Measurements from ENCODE around the gene KIF5C. TPM values are rescaled to one million over a fixed set of nuclear protein-coding genes. Genes with fewer than 3 reads are reported as not detected.

Gene KIF5C
- total RNA-seq, 2 experiments from 2014 or later: 13.5 to 14.1 TPM

DNA sequence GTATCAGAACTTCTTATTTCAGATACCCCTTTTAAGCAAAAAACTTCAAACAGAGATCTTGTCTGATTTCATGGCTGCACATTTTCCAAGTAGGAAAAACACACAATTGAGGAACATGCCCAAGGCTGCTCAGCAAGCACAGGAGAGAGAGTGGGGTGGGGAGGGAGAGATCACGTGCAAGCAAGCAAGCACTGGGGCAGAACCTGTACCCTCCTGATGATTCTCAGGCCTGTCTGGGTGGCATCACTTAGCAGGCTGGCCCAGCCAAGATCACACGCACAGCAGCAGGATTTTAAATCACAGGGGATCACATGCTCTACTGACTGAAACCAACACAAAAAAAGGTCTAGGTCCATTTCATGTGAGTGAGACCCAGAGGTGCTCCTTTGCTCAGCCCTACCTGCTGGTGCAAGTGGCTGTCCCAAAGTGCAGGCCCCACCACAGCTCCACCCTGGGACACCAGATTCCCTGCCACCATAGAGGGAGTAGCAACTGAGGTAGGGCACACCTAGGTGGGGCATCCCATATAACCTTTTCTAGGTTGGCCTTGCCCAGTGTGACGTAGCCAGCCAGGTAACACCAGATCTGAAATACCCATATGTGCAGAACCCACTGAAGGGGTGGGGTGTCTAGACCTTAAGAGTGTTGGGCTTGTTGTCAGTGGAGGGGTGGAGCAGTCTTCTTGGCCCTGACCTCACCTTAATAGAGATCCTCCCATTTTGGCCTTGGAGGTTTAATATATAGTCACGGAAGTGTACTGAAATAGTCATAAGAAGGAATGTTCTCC lies 161.7 kb downstream of the KIF5C start:
- no peaks in the 10 kb centered on the region for H3K9me3 Mint-ChIP-seq (ENCODE audit: low read depth)
- ChIA-PET POLR2A (no interaction called here), CTCF (no interaction called here)
- H3K27me3 Mint-ChIP-seq: peaks cover 47% of the 10 kb centered on the region
- H3K36me3 Mint-ChIP-seq (ENCODE audit: low read depth): no peaks in the 10 kb centered on the region
- H3K27ac Mint-ChIP-seq: no peak overlapping the region
- no peak overlapping the region for H3K4me3 Mint-ChIP-seq
- no peak for ATAC-seq
- DNase-seq: no peak
- no peaks in the 10 kb centered on the region for H3K4me1 Mint-ChIP-seq
- intact Hi-C loops (cut with DNase I, micrococcal nuclease): no loop called here

DNA sequence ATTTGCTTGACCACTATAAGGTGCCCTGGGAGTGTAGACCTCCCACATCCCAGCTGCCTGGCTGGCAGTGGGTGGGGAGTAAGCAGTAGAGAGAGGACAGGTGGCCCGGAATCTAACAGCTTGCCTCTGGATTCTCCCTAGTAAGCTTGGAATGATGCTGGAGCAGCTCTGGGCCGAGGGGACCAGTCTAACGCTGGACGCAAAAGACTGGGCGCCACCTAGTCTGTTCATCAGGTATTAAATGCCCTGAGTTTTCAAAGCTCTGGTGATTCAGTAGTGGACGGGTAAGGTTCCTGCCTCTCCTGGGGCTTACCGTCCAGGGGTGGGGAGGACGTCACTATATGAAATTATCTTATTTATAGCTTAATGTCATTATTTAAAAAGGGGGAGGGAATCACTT lies 162.8 kb downstream of the KIF5C start:
- Mint-ChIP-seq H3K27ac (no peak overlapping the region), H3K36me3 (ENCODE audit: low read depth) (no peaks in the 10 kb centered on the region), H3K27me3 (peaks cover 50% of the 10 kb centered on the region), H3K4me3 (no peak overlapping the region), H3K9me3 (ENCODE audit: low read depth) (no peaks in the 10 kb centered on the region), H3K4me1 (no peaks in the 10 kb centered on the region)
- ChIA-PET CTCF (interaction anchor here (1.2 kb wide), 1 partner anchor 20 kb away, joined by 4 read pairs; no protein-coding TSS in a partner anchor), POLR2A (no interaction called here)
- DNase-seq (no peak), ATAC-seq (no peak)
- intact Hi-C loops (cut with DNase I, micrococcal nuclease): no loop called here

DNA sequence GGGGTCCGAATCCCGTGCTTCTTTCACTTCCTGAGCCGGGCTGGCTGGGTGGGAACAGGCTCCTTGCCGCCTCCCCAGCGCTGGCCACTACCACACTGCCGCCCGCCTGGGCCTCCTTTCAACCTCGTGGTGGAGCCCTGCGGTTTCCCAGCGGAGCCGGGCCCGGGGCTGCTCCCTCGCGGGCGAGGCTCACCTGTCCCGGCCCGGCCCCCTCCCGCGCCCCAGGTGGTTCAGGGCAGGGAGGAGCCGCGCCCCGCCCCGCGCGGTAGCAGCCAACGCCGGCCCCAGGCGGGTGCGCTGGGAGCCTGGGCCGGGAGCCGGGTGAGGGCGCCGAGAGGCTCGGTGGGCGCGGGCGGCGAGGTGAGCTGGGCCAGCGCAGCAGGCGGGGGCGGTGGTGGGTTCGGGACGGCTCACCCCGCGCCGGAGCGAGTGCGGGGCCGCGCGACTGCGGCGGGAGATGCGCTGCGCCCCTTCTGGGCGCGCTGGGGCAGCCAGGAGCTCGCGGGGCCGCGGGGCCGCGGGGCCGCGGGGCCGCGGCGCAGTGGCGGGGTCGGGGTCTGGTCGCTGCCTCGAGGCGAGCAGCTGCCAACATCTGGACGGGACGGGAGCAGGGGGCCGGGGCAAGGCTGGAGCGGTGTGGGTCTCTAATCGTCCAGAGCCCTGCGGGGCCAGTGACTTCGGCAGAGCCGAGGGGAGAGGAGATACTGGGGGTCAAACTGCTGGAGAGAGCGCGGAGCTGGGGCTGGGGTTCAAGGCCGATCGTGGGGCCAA lies 163.6 kb downstream of the KIF5C start, which contains the start of gene LYPD6B:
Gene LYPD6B, plus strand, starts transcription at position 258 of the 771 bp plus-strand sequence. CDS start 92,250 bp downstream, outside the sequence.
- no peaks in the 10 kb centered on the region for H3K4me1 Mint-ChIP-seq
- no peaks in the 10 kb centered on the region for H3K36me3 Mint-ChIP-seq (ENCODE audit: low read depth)
- CTCF ChIA-PET: interaction anchor here (1.0 to 1.5 kb wide), 5 partner anchors 21 to 270 kb away, joined by 3 to 5 read pairs (median 4); no protein-coding TSS in a partner anchor
- intact Hi-C loops (cut with DNase I, micrococcal nuclease): no loop called here
- H3K27me3 Mint-ChIP-seq: peaks cover 45% of the 10 kb centered on the region
- DNase-seq (peak; percentile 16), ATAC-seq (peak; percentile 42)
- POLR2A ChIA-PET: no interaction called here
- H3K9me3 Mint-ChIP-seq (ENCODE audit: low read depth): no peaks in the 10 kb centered on the region
- H3K27ac Mint-ChIP-seq: no peak within 1 kb of the TSS
- no peak within 1 kb of the TSS for H3K4me3 Mint-ChIP-seq

DNA sequence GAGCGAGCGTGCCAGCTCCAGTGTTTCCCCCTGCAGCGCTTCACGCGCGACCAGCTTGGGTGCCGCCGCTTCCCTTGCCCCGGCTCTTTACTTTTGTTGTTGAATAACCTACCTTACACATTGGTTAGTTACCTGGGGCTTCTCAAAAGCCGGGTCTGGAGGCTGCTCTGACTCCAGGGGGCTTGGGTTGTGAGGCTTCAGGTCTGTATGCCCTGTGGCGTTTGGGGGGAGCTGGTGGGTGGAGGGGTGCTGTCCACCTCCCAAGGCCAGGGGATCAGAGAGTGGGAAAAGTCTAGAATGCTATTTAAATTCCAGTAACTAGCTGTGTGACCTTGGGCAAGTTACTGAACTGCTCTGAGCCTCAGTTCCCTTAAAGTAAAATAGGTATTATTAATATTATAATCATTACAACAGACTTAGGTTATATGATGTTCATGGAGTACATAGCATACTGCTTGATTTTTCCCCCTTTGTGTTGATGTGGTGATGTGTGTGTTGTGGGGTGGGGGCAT lies 164.2 kb downstream of the KIF5C start:
- CTCF ChIA-PET: interaction anchor here (1.0 to 1.5 kb wide), 6 partner anchors 22 to 270 kb away, joined by 3 to 5 read pairs (median 4); no protein-coding TSS in a partner anchor
- H3K4me3 Mint-ChIP-seq: no peak overlapping the region
- intact Hi-C loops (cut with DNase I, micrococcal nuclease): no loop called here

DNA sequence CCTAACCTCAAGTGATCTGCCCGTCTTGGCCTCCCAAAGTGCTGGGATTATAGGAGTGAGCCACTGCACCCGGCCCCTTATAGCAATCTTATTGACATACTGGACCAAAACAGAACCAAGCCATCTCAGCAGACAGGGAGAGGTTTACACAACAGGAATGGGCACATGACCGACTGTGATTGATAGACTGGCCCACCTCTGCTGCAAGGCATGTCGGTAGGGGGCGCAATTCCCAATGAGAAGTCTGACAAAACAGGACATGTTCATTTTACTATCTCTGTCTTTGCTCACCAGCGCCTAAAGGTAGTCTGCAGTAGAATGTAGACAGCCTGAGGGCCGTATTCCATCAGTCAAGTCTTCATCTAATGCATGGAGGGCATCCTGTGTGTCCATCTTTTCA lies 165.4 kb downstream of the KIF5C start:
- DNase-seq: peak; percentile 79
- POLR2A ChIA-PET: interaction anchor here (0.6 kb wide), 1 partner anchor 246 kb away, joined by 5 read pairs; no protein-coding TSS in a partner anchor
- Mint-ChIP-seq H3K4me3 (no peak overlapping the region), H3K27me3 (peaks cover 44% of the 10 kb centered on the region), H3K27ac (no peak overlapping the region), H3K36me3 (ENCODE audit: low read depth) (no peaks in the 10 kb centered on the region), H3K4me1 (no peaks in the 10 kb centered on the region), H3K9me3 (ENCODE audit: low read depth) (no peaks in the 10 kb centered on the region)
- CTCF ChIA-PET: interaction anchor here (0.7 to 1.5 kb wide), 5 partner anchors 9 to 157 kb away, joined by 3 to 4 read pairs (median 4); no protein-coding TSS in a partner anchor
- intact Hi-C loops (cut with DNase I, micrococcal nuclease): loop anchor here in 1 of 2 experiments (1.0 kb wide), 1 partner anchor 521 kb away; no protein-coding TSS in a partner anchor
- ATAC-seq: peak; percentile 72

More for the DNA sequence above, 164.2 kb downstream of the KIF5C start:
- DNase-seq: no peak
- H3K9me3 Mint-ChIP-seq (ENCODE audit: low read depth): no peaks in the 10 kb centered on the region
- H3K4me1 Mint-ChIP-seq: no peaks in the 10 kb centered on the region
- POLR2A ChIA-PET: no interaction called here
- no peak overlapping the region for H3K27ac Mint-ChIP-seq
- no peak for ATAC-seq
- no peaks in the 10 kb centered on the region for H3K36me3 Mint-ChIP-seq (ENCODE audit: low read depth)
- peaks cover 44% of the 10 kb centered on the region for H3K27me3 Mint-ChIP-seq

- no peaks in the 10 kb centered on the region for H3K4me1 Mint-ChIP-seq
- peaks cover 41% of the 10 kb centered on the region for H3K27me3 Mint-ChIP-seq
- ATAC-seq (no peak), DNase-seq (no peak)
- H3K27ac Mint-ChIP-seq: no peak overlapping the region
- no peaks in the 10 kb centered on the region for H3K36me3 Mint-ChIP-seq (ENCODE audit: low read depth)
- H3K9me3 Mint-ChIP-seq (ENCODE audit: low read depth): peaks cover 6% of the 10 kb centered on the region
- ChIA-PET POLR2A (no interaction called here), CTCF (interaction anchor here (0.6 to 1.4 kb wide), 3 partner anchors 13 to 80 kb away, joined by 4 to 7 read pairs (median 4); no protein-coding TSS in a partner anchor)
- H3K4me3 Mint-ChIP-seq: no peak overlapping the region
- intact Hi-C loops (cut with DNase I, micrococcal nuclease): no loop called here
Measured at GRCh38 chr2:149041482-149041881, 166.5 kb downstream of the KIF5C start.

GRCh38 chr2:149042881-149043280 lies 167.9 kb downstream of the KIF5C start:
- intact Hi-C loops (cut with DNase I, micrococcal nuclease): no loop called here

DNA sequence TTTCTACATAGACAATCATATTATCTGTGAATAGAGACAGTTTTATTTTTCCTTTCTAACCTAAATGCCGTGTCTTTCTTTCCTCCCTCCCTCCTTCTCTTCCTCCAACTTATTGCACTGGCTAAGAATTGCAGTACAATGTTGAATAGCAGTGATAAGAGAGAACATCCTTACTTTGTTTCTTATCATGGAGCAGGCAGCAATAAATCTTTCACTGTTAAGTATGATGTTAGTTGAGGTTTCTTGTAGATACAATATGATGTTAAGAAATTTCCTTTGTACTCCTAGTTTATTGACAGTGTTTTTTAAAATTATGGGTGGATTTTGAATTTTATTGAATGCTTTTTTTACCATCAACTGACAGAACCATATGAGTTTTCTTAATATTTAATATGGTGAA lies 169.5 kb downstream of the KIF5C start:
- intact Hi-C loops (cut with DNase I, micrococcal nuclease): no loop called here
- ChIA-PET POLR2A (no interaction called here), CTCF (no interaction called here)
- Mint-ChIP-seq H3K27me3 (peaks cover 24% of the 10 kb centered on the region), H3K27ac (no peak overlapping the region), H3K36me3 (ENCODE audit: low read depth) (no peaks in the 10 kb centered on the region), H3K4me3 (no peak overlapping the region), H3K9me3 (ENCODE audit: low read depth) (peaks cover 18% of the 10 kb centered on the region), H3K4me1 (no peaks in the 10 kb centered on the region)
- no peak for ATAC-seq
- no peak for DNase-seq

More at GRCh38 chr2:149042881-149043280, 167.9 kb downstream of the KIF5C start:
- Mint-ChIP-seq H3K27me3 (peaks cover 30% of the 10 kb centered on the region), H3K36me3 (ENCODE audit: low read depth) (no peaks in the 10 kb centered on the region), H3K27ac (no peak overlapping the region), H3K4me3 (no peak overlapping the region), H3K9me3 (ENCODE audit: low read depth) (peaks cover 13% of the 10 kb centered on the region), H3K4me1 (no peaks in the 10 kb centered on the region)
- ATAC-seq: no peak
- DNase-seq: no peak
- ChIA-PET CTCF (no interaction called here), POLR2A (no interaction called here)

DNA sequence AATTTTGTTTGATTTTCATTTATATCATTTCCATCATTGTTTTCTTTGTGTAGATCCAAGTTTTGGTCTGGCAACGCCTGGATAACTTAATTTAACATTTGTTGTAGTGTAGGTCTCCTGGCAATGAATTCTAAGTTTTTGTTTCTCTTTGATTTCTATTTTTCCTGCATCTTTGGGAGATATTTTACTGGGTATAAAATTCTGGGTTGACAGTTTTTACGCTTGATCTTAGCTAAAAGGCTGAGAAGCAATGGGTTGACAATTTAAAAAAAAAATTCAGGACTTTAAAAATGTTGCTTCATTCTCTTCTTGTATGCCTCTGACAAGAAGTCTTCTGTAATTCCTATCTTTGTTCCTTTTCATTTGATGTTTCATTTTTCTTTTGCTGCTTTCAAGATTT lies 172.1 kb downstream of the KIF5C start:
- peaks cover 18% of the 10 kb centered on the region for H3K9me3 Mint-ChIP-seq (ENCODE audit: low read depth)
- no peaks in the 10 kb centered on the region for H3K36me3 Mint-ChIP-seq (ENCODE audit: low read depth)
- no peak overlapping the region for H3K27ac Mint-ChIP-seq
- H3K27me3 Mint-ChIP-seq: peaks cover 9% of the 10 kb centered on the region
- H3K4me3 Mint-ChIP-seq: no peak overlapping the region
- intact Hi-C loops (cut with DNase I, micrococcal nuclease): no loop called here
- ChIA-PET POLR2A (no interaction called here), CTCF (no interaction called here)
- no peaks in the 10 kb centered on the region for H3K4me1 Mint-ChIP-seq
- DNase-seq (no peak), ATAC-seq (no peak)

DNA sequence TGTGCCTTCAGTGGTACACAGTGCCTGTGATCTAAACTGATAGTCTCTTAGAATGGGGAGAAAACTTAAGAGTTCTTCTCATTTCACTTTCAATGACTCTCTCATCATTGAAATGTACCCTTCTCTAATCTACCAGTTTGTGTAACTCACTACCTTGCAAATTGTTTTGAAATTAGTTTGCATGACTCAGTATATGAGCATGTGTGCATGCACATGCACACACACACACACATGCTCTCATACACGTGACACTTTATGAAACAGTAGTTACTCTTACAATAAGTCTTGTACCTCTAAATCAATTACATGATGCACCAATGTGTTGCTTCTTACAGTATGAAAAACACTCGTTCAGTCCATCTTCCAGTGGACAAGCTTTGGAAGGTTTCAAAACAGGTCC lies 174.1 kb downstream of the KIF5C start:
- DNase-seq: no peak
- Mint-ChIP-seq H3K4me3 (no peak overlapping the region), H3K4me1 (no peaks in the 10 kb centered on the region), H3K27me3 (peaks cover 8% of the 10 kb centered on the region), H3K9me3 (ENCODE audit: low read depth) (peaks cover 18% of the 10 kb centered on the region), H3K36me3 (ENCODE audit: low read depth) (no peaks in the 10 kb centered on the region), H3K27ac (no peak overlapping the region)
- intact Hi-C loops (cut with DNase I, micrococcal nuclease): no loop called here
- ChIA-PET CTCF (no interaction called here), POLR2A (no interaction called here)
- no peak for ATAC-seq

- Mint-ChIP-seq H3K27me3 (peaks cover 8% of the 10 kb centered on the region), H3K9me3 (ENCODE audit: low read depth) (peaks cover 18% of the 10 kb centered on the region), H3K27ac (no peak overlapping the region), H3K4me1 (no peaks in the 10 kb centered on the region), H3K4me3 (no peak overlapping the region), H3K36me3 (ENCODE audit: low read depth) (no peaks in the 10 kb centered on the region)
- CTCF ChIA-PET: interaction anchor here (1.0 kb wide), 1 partner anchor 9 kb away, joined by 3 read pairs; no protein-coding TSS in a partner anchor
- intact Hi-C loops (cut with DNase I, micrococcal nuclease): no loop called here
- POLR2A ChIA-PET: interaction anchor here (0.6 kb wide), 1 partner anchor 37 kb away, joined by 5 read pairs; no protein-coding TSS in a partner anchor
- ATAC-seq (peak; percentile 53), DNase-seq (no peak)
Measured at GRCh38 chr2:149050188-149050587, 175.2 kb downstream of the KIF5C start.
